ENCODE measurements around the gene TIPARP.

The TIPARP gene

GRCh38 chr3:156743859-156744258, 69.5 kb downstream of the TIPARP start:
- DNase-seq, result no peak

DNA sequence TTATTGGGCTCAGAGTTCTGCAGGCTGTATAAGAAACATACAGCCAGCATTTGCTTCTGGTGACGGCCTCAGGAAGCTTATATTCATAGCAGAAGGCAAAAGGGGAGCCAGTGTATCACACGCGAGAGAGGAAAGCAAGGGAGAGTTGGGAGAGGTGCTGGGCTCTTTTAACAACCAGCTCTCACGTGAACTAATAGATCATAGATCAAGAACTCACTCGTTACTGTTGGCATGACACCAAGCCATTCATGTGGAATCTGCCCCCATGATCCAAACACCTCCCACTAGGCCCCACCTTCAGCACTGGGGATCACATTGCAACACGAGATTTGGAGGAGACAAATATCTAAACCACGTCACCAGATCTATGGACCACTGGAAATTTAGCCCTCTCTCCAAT, 70.2 kb downstream of the TIPARP start:
- DNase-seq, result no peak

DNA sequence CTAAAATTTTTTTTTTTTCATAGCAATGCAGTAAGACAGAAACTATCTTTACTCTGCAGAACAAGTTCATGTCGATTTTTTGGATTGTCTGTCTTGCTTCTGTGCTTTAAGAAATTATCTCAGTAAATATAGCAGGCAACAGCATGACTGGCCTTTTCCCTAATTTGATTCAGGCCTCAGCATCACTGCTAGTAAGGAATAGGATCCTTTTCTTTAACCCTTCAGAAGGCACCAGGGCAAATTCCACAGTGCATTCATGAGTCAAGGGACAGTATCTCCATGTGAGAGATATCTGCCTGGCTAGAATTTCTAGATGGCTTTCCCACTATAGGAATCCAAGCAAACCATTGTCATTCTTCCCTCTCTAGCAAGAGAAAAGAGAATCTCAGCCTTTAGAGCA, 71.4 kb downstream of the TIPARP start:
- no peak for DNase-seq

- no peak for DNase-seq
Observed at GRCh38 chr3:156747046-156747445, 72.7 kb downstream of the TIPARP start.

- DNase-seq, result no peak
Observed at GRCh38 chr3:156749244-156749643, 74.9 kb downstream of the TIPARP start.

GRCh38 chr3:156750191-156750873, 75.9 kb downstream of the TIPARP start:
- no peak for DNase-seq

DNA sequence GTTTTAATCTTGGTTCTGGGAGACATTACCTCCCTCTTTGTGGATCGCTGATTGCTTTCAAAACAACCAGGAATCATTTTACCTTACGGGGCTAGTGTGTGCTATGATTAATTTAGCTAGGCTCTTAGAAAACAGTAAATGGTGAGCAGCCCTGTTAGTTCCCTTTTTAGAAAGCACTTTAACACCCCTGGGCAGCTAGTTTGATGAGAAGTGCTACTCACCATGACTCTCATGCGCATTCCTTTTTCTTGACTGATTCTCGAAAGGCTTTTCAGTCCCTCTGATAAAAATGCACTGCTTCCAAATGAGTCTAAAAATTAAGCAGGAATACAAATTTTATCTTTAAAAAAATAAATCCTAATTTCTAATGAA, 76.5 kb downstream of the TIPARP start:
- no peak for DNase-seq

GRCh38 chr3:156751461-156752025, 77.2 kb downstream of the TIPARP start:
- no peak for DNase-seq

Measured in CD4-positive, alpha-beta T cell treated with Interferon alpha-2 for 1 hour (primary cell).